Liver (tissue), 3 donors: ENCODE results near the gene SRXN1.

Experiments used
- FOXA1 ChIP-seq: IDR thresholded peaks from 2 replicates; pipeline ENCODE4 v1.6.1; 2016; ENCODE audit warnings: antibody characterized with exemption
- GABPA ChIP-seq, 2 donors: IDR thresholded peaks in 1 of 2; conservative IDR thresholded peaks in 1 of 2; 2 replicates each; pipeline ENCODE4 v1.6.1; 2016; ENCODE audit warnings: antibody characterized with exemption in 2 of 2, mild to moderate bottlenecking in 1 of 2, moderate library complexity in 1 of 2
- JUND ChIP-seq, 2 donors: IDR thresholded peaks; 2 replicates each; pipeline ENCODE4 v1.6.1; 2016; ENCODE audit warnings: antibody characterized with exemption in 2 of 2
- NR2F2 ChIP-seq: IDR thresholded peaks from 2 replicates; pipeline ENCODE4 v1.6.1; 2016; ENCODE audit warnings: antibody characterized with exemption
- RAD21 ChIP-seq, 2 donors: IDR thresholded peaks; 2 replicates each; pipeline ENCODE4 v1.6.1; 2016; ENCODE audit warnings: antibody characterized with exemption in 2 of 2, mild to moderate bottlenecking in 2 of 2
- SP1 ChIP-seq: IDR thresholded peaks from 2 replicates; pipeline ENCODE4 v1.6.1; 2018; ENCODE audit warnings: antibody characterized with exemption, mild to moderate bottlenecking
- TAF1 ChIP-seq: conservative IDR thresholded peaks from 2 replicates; pipeline ENCODE4 v1.6.1; 2016; ENCODE audit warnings: antibody characterized with exemption, mild to moderate bottlenecking
- TF ChIP-seq, protein P1 (sequence below): IDR thresholded peaks from 2 replicates; pipeline ENCODE4 v1.6.1; 2016; ENCODE audit warnings: antibody characterized with exemption, mild to moderate bottlenecking
- TF ChIP-seq, protein P2 (sequence below): fragments of 150-350 bp; IDR thresholded peaks from 2 replicates; pipeline ENCODE4 v1.5.1; 2017; ENCODE audit warnings: improper control_type of control experiment, low read depth, low read length; ENCODE audit not compliant: missing input control
- TF ChIP-seq, protein P3 (sequence below): IDR thresholded peaks from 2 replicates; pipeline ENCODE4 v1.6.1; 2016; ENCODE audit warnings: antibody characterized with exemption
- TF ChIP-seq, protein P4 (sequence below): IDR thresholded peaks from 2 replicates; pipeline ENCODE4 v1.6.1; 2016; ENCODE audit warnings: antibody characterized with exemption
- TF ChIP-seq, protein P5 (sequence below): IDR thresholded peaks from 2 replicates; pipeline ENCODE4 v1.6.1; 2016; ENCODE audit warnings: antibody characterized with exemption
- donor health status: healthy.
- donor health status: healthy.

DNA sequence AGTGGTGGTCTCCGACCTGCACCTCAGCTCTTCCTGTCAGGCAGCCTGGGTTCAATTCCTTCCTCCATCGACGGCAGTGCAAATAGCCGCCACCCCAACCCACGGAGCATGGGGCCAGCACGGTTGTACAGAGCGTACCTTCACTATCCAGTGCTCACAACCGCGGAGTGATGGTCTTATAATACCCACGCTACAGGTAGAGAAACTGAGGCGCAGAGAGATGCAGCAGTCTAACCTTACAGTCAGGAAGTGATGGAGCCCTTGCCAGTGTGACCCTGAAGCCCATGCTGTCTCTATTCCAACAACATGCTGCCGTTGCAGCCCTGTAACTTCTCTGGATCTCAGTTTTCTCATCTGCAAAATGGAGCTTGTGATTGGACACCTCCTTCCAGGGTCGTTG is 11.6 kb upstream of the SRXN1 start:
- TF ChIP-seq, protein P1, sequence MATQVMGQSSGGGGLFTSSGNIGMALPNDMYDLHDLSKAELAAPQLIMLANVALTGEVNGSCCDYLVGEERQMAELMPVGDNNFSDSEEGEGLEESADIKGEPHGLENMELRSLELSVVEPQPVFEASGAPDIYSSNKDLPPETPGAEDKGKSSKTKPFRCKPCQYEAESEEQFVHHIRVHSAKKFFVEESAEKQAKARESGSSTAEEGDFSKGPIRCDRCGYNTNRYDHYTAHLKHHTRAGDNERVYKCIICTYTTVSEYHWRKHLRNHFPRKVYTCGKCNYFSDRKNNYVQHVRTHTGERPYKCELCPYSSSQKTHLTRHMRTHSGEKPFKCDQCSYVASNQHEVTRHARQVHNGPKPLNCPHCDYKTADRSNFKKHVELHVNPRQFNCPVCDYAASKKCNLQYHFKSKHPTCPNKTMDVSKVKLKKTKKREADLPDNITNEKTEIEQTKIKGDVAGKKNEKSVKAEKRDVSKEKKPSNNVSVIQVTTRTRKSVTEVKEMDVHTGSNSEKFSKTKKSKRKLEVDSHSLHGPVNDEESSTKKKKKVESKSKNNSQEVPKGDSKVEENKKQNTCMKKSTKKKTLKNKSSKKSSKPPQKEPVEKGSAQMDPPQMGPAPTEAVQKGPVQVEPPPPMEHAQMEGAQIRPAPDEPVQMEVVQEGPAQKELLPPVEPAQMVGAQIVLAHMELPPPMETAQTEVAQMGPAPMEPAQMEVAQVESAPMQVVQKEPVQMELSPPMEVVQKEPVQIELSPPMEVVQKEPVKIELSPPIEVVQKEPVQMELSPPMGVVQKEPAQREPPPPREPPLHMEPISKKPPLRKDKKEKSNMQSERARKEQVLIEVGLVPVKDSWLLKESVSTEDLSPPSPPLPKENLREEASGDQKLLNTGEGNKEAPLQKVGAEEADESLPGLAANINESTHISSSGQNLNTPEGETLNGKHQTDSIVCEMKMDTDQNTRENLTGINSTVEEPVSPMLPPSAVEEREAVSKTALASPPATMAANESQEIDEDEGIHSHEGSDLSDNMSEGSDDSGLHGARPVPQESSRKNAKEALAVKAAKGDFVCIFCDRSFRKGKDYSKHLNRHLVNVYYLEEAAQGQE = no peak
- TF ChIP-seq, protein P2, sequence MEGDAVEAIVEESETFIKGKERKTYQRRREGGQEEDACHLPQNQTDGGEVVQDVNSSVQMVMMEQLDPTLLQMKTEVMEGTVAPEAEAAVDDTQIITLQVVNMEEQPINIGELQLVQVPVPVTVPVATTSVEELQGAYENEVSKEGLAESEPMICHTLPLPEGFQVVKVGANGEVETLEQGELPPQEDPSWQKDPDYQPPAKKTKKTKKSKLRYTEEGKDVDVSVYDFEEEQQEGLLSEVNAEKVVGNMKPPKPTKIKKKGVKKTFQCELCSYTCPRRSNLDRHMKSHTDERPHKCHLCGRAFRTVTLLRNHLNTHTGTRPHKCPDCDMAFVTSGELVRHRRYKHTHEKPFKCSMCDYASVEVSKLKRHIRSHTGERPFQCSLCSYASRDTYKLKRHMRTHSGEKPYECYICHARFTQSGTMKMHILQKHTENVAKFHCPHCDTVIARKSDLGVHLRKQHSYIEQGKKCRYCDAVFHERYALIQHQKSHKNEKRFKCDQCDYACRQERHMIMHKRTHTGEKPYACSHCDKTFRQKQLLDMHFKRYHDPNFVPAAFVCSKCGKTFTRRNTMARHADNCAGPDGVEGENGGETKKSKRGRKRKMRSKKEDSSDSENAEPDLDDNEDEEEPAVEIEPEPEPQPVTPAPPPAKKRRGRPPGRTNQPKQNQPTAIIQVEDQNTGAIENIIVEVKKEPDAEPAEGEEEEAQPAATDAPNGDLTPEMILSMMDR = no peak
- TF ChIP-seq SP1 (no peak), JUND (IDR thresholded peaks at IDR 0.05) (no peak), TAF1 (no peak), RAD21 (IDR thresholded peaks at IDR 0.05) (no peak), FOXA1 (no peak), NR2F2 (no peak), GABPA (IDR thresholded peaks at IDR 0.05 in 1 of 2, conservative IDR thresholded peaks at IDR 0.05 in 1 of 2) (no peak)
- TF ChIP-seq, protein P3, sequence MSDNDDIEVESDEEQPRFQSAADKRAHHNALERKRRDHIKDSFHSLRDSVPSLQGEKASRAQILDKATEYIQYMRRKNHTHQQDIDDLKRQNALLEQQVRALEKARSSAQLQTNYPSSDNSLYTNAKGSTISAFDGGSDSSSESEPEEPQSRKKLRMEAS = no peak
- TF ChIP-seq, protein P4, sequence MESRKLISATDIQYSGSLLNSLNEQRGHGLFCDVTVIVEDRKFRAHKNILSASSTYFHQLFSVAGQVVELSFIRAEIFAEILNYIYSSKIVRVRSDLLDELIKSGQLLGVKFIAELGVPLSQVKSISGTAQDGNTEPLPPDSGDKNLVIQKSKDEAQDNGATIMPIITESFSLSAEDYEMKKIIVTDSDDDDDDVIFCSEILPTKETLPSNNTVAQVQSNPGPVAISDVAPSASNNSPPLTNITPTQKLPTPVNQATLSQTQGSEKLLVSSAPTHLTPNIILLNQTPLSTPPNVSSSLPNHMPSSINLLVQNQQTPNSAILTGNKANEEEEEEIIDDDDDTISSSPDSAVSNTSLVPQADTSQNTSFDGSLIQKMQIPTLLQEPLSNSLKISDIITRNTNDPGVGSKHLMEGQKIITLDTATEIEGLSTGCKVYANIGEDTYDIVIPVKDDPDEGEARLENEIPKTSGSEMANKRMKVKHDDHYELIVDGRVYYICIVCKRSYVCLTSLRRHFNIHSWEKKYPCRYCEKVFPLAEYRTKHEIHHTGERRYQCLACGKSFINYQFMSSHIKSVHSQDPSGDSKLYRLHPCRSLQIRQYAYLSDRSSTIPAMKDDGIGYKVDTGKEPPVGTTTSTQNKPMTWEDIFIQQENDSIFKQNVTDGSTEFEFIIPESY = no peak
- TF ChIP-seq, protein P5, sequence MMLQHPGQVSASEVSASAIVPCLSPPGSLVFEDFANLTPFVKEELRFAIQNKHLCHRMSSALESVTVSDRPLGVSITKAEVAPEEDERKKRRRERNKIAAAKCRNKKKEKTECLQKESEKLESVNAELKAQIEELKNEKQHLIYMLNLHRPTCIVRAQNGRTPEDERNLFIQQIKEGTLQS = no peak
